Right cardiac atrium (tissue), 5 donors: ENCODE results near the gene SMPDL3B. TPM values are rescaled to one million over a fixed set of nuclear protein-coding genes. Genes with fewer than 3 reads are reported as not detected.

Experiments used
- ATAC-seq, 2 donors: fragments of 200-7000 bp; cut with Tn5 transposase; one replicate each; pipeline versions ENCODE4 v1.8.0 to v1.9.1; 2020; ENCODE audit warnings: moderate library complexity in 2 of 2, mild to moderate bottlenecking in 1 of 2
- DNase-seq, 3 donors: peaks; one replicate each; pipeline ENCODE4 v3.0.0-alpha.2; 2020
- H3K27ac ChIP-seq: one replicate; pipeline ENCODE4 v1.5.1; 2013; ENCODE audit warnings: mild to moderate bottlenecking, low read length, control low read depth, moderate library complexity
- H3K27me3 ChIP-seq: one replicate; pipeline ENCODE4 v1.6.1; 2013; ENCODE audit not compliant: control insufficient read depth, insufficient read depth
- H3K4me1 ChIP-seq: one replicate; pipeline ENCODE4 v1.6.1; 2013; ENCODE audit warnings: low read length; ENCODE audit not compliant: control insufficient read depth, insufficient read depth
- H3K4me3 ChIP-seq: one replicate; pipeline ENCODE4 v1.5.1; 2013; ENCODE audit warnings: low read length, control low read depth
- H3K9me3 ChIP-seq: one replicate; pipeline ENCODE4 v1.6.1; 2013; ENCODE audit warnings: low read length; ENCODE audit not compliant: control insufficient read depth
- WGBS: extraction: QIAGEN DNeasy Blood & Tissue Kit; methylation state at CpG from one replicate; pipeline ENCODE4 v1.1.7; 2013; 5-methylcytosine and 5-hydroxymethylcytosine counted together
- intact Hi-C, 4 donors: fragments of 100-400 bp; cut with DNase I; formaldehyde crosslinking; loops; one replicate each; pipeline versions ENCODE4 v1.11.0 to v1.14.0; 2022 to 2023
- long read RNA-seq, 4 donors: library from polyadenylated mRNA; unstranded; transcript quantifications; one replicate each; pipeline ENCODE4 v2.0.0, GENCODE V29; 2020 to 2021
- polyA plus RNA-seq: library from polyadenylated mRNA; stranded (reverse); fragments of 200-250 nt; gene quantifications from one replicate; pipeline ENCODE4 v1.2.3, GENCODE V29; 2013
- total RNA-seq, 4 donors: library from RNA; stranded (reverse); fragmentation: NEBNext Ultra II Directional; extraction: Animal tissue kit (Norgen Biotek cat#: 25700); gene quantifications; one replicate each; pipeline ENCODE4 v1.2.1, GENCODE V29; 2021
- donor health status: healthy with polysubstance abuse.
- donor health status: DM: no; HTN: yes; CAD: no.
- donor health status: DM: no; HTN: no; CAD: no.
- donor health status: DM: no; HTN: yes; CAD: no; lungs with severe emphysema.
- donor health status: DM: yes; HTN: yes; CAD: no.

The SMPDL3B gene
- total RNA-seq (1 to 10 TPM in 1 of 4 donors, under 1 TPM in 3; 0.31 to 2.1 (median 0.40) TPM), polyA plus RNA-seq (0.11 TPM)
- long read RNA-seq, donor 1: 0 reads
- long read RNA-seq, donor 2, partial matches to known transcripts: 0 of 1 reads
- long read RNA-seq, donor 2, other reads (novel, unspliced or antisense): 0 of 1 reads
- long read RNA-seq, donor 3, transcript SMPDL3B-202 (8 exons, 1,878 nt): major isoform, 5 of 6 reads
- long read RNA-seq, donor 3, partial matches to known transcripts: 0 of 6 reads
- long read RNA-seq, donor 3, other reads (novel, unspliced or antisense): 0 of 6 reads
- long read RNA-seq, donor 4, partial matches to known transcripts: 1 of 1 reads
- long read RNA-seq, donor 4, other reads (novel, unspliced or antisense): 0 of 1 reads

DNA sequence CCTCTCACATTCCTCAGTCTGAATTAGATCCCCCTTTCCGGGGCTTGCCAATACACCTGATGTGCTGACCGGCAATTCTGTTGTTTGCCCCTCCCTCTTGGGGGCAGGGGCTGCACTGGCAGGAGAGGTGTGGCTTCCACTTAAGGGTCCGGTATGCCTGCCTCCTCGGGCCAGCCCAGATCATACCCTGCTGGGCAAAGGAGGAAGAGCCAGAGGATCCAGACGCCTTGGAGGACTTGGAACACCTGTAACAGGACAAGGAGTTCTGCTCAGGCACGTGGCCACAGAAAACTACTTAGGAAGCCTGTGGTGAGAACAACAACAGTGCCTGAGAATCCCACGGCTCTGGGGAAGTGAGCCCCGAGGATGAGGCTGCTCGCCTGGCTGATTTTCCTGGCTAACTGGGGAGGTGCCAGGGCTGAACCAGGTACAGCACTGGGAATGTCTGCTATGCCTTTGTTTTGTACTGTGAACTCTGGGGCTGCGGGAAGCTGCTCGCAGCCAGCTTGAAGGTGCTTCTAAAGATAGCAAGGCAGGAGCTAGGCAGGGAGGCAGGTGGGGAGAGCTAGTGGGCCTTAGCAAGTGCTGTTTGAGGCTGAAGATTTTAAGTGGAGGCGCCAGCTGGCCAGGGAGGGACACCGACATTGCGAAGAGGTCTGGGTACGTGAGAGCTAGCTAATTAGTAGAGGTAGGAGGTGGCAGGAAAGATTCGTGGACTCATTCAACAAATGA lies at the start of gene SMPDL3B:
TSS of gene SMPDL3B (plus strand) at position 183 of the 732 bp plus-strand sequence. CDS start at position 367, 184 bp downstream.
- no peak within 1 kb of the TSS for H3K4me3 ChIP-seq
- intact Hi-C loops: no loop called here
- ATAC-seq (peak; percentile 65 to 74), DNase-seq (no peak)
- WGBS: 6% methylated on average over 16 of the region's 16 CpGs
- no peaks in the 10 kb centered on the region for H3K4me1 ChIP-seq
- no peaks in the 10 kb centered on the region for H3K9me3 ChIP-seq
- no peaks in the 10 kb centered on the region for H3K27me3 ChIP-seq
- no peak within 1 kb of the TSS for H3K27ac ChIP-seq

DNA sequence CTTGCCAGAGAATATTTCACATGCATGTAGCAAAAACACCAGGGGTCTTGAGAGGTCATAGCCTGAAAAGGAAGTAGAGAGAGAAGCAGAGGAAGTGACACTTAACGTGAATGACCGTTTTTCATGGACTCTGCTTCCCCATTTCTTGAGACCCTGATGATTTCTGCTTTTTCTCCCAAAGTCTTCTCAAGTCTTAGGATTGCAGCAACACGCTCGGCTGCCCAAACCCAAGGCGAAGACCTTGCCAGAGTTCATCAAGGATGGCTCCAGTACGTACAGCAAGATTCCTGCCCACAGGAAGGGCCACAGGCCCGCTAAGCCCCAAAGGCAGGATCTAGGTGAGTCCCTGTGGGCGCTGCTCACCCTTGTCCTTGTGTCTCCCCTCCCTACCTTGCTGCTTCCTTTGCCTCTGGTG lies 49.7 kb upstream of the SMPDL3B start:
- Histone ChIP-seq H3K4me1 (no peaks in the 10 kb centered on the region), H3K4me3 (no peak overlapping the region), H3K27ac (peak overlapping the region; percentile 84), H3K9me3 (no peaks in the 10 kb centered on the region), H3K27me3 (no peaks in the 10 kb centered on the region)
- ATAC-seq: peak; percentile 23 to 46
- DNase-seq: no peak
- WGBS: 80% methylated on average over 8 of the region's 8 CpGs
- intact Hi-C loops: no loop called here

GRCh38 chr1:27885621-27886352 lies 49.0 kb upstream of the SMPDL3B start:
- peak; percentile 58 to 65 for ATAC-seq
- H3K27ac ChIP-seq: peak overlapping the region; percentile 84

GRCh38 chr1:27886353-27886679 lies 48.5 kb upstream of the SMPDL3B start:
- Histone ChIP-seq H3K4me1 (no peaks in the 10 kb centered on the region), H3K9me3 (no peaks in the 10 kb centered on the region), H3K27me3 (no peaks in the 10 kb centered on the region), H3K27ac (peak overlapping the region; percentile 12), H3K4me3 (no peak overlapping the region)
- 82% methylated on average over 2 of the region's 2 CpGs for WGBS
- intact Hi-C loops: no loop called here
- ATAC-seq: no peak
- DNase-seq: no peak

More at GRCh38 chr1:27885621-27886352, 49.0 kb upstream of the SMPDL3B start:
- no peaks in the 10 kb centered on the region for H3K4me1 ChIP-seq
- H3K27me3 ChIP-seq: no peaks in the 10 kb centered on the region
- WGBS: 83% methylated on average over 15 of the region's 15 CpGs
- DNase-seq: no peak
- intact Hi-C loops: no loop called here
- no peaks in the 10 kb centered on the region for H3K9me3 ChIP-seq
- no peak overlapping the region for H3K4me3 ChIP-seq

DNA sequence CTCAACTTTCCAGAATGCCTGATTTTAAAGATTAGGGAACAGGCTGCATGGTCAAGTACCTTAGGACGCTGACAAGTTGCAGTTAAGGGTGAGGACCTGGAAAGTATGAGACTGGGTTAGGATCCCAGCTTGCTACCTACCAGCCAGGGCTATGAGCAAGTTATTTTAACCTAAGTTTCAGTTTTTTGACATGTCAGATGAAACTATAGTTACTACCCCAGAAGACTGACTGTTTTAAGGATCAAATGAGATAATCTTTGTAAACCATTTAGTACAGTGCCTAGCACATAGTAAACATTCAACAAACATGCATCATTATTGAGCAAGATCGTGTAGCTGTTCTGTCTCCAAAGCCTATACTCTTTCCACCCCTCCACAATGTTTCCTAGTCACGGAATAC lies 48.1 kb upstream of the SMPDL3B start:
- Histone ChIP-seq H3K27ac (no peak overlapping the region), H3K4me1 (no peaks in the 10 kb centered on the region), H3K4me3 (no peak overlapping the region), H3K27me3 (no peaks in the 10 kb centered on the region), H3K9me3 (no peaks in the 10 kb centered on the region)
- ATAC-seq: no peak
- no peak for DNase-seq
- 83% methylated on average over 3 of the region's 3 CpGs for WGBS
- intact Hi-C loops: no loop called here

GRCh38 chr1:27887215-27888021 lies 47.4 kb upstream of the SMPDL3B start:
- peak overlapping the region; percentile 54 for H3K27ac ChIP-seq
- no peaks in the 10 kb centered on the region for H3K4me1 ChIP-seq
- H3K27me3 ChIP-seq: no peaks in the 10 kb centered on the region
- no peaks in the 10 kb centered on the region for H3K9me3 ChIP-seq
- WGBS: 78% methylated on average over 8 of the region's 8 CpGs
- ATAC-seq: no peak
- DNase-seq: no peak
- intact Hi-C loops: no loop called here
- no peak overlapping the region for H3K4me3 ChIP-seq

- no peak overlapping the region for H3K27ac ChIP-seq
- DNase-seq: no peak
- no peak overlapping the region for H3K4me3 ChIP-seq
- 92% methylated on average over 3 of the region's 3 CpGs for WGBS
- H3K9me3 ChIP-seq: no peaks in the 10 kb centered on the region
- intact Hi-C loops: no loop called here
- H3K4me1 ChIP-seq: no peaks in the 10 kb centered on the region
- no peak for ATAC-seq
- no peaks in the 10 kb centered on the region for H3K27me3 ChIP-seq
These were observed 45.3 kb upstream of the SMPDL3B start for GRCh38 chr1:27889506-27889905.

DNA sequence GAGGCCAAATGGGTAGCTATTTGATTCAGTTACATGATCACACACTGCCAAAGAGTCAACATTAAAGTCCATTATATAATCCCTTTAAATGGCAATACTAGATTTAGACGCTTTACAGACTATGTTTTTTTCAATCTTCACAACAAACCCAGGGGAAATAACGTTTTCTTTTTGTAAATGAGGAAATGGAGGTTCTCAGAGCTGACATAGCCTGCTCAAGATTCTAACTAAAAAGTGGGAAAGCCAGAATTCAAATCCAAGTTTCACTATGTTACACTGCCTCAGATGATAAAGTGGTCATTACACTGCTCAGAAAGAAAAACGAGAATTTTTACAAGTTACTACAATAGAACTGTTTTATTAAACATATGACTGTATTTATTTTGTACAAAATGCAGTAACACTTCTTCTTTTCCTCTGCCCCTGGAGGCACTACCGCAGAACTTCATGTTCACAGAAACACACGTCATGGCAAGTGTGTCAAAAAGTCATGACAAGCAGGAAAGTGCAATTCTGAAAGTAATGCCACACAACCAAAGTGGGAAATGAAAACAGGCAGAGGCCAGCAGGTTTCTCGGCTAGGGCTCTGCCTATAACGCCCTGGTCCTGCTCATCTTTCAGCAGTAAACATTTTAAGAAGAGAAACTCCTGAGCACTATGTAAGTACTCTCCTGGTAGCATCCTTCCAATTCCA lies 43.5 kb upstream of the SMPDL3B start:
- peak in 1 of 2 donors; percentile 53 for ATAC-seq
- no peak for DNase-seq
- Histone ChIP-seq H3K27ac (no peak overlapping the region), H3K9me3 (no peaks in the 10 kb centered on the region), H3K27me3 (no peaks in the 10 kb centered on the region), H3K4me1 (no peaks in the 10 kb centered on the region), H3K4me3 (no peak overlapping the region)
- 75% methylated on average over 7 of the region's 7 CpGs for WGBS
- intact Hi-C loops: no loop called here

DNA sequence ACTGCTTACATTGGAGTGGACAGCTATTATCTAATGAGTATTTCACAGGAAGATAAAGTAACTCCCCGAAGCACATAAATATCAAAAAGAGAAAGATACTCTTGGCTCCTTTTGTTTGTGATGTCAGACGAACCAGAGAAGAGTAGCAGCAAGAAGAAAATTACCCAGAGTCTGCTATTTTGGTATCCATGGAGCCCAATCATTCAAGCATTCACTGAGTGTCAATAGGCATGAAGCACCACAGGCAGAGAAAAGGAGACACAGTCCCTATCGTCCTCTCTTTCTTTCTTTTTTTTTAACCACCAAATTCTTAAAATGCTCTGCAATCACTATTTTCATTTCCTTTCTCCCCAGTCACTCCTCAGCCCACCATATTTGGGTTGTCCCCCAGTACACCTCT lies 40.3 kb upstream of the SMPDL3B start:
- Histone ChIP-seq H3K4me3 (no peak overlapping the region), H3K27me3 (no peaks in the 10 kb centered on the region), H3K27ac (no peak overlapping the region), H3K9me3 (no peaks in the 10 kb centered on the region), H3K4me1 (no peaks in the 10 kb centered on the region)
- no peak for DNase-seq
- ATAC-seq: no peak
- 67% methylated on average over 3 of the region's 3 CpGs for WGBS
- intact Hi-C loops: no loop called here

DNA sequence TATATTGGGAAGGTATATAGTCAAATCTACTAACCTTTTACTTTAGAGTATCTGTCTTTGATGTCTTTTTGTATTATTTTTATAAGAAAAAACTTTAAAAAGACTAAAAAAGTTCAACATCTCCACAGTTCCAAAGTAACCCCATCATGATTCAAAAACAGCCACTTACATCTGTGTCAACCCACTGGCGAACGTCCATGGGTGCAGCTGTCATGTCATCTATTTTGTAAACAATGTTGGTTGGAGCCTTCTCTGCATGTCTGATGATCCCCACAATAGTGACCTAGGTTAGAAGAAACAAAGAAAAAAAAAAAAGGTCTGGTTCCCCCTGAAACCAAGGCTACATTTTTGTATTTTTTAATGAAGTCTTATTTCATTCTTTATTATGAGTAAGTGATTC lies 28.0 kb upstream of the SMPDL3B start:
- DNase-seq (no peak), ATAC-seq (no peak)
- Histone ChIP-seq H3K4me3 (no peak overlapping the region), H3K9me3 (no peaks in the 10 kb centered on the region), H3K4me1 (no peaks in the 10 kb centered on the region), H3K27me3 (no peaks in the 10 kb centered on the region), H3K27ac (no peak overlapping the region)
- intact Hi-C loops: no loop called here
- 83% methylated on average over 2 of the region's 2 CpGs for WGBS
